NCI-H2107 (cell line): Measurements from ENCODE around the gene GET4.
"Not testable (repeated sequence)": the region's sequence is repeated elsewhere in the genome, so short reads cannot be mapped to it uniquely, and the experiment has no call there.

Experiments used
- DNase-seq: peaks from one replicate; lab custom pipeline; 2025; lab: John Stamatoyannopoulos, UW

Gene GET4

GRCh38 chr7:916291-916941 is 40.1 kb downstream of the GET4 start:
- DNase-seq = no peak

DNA sequence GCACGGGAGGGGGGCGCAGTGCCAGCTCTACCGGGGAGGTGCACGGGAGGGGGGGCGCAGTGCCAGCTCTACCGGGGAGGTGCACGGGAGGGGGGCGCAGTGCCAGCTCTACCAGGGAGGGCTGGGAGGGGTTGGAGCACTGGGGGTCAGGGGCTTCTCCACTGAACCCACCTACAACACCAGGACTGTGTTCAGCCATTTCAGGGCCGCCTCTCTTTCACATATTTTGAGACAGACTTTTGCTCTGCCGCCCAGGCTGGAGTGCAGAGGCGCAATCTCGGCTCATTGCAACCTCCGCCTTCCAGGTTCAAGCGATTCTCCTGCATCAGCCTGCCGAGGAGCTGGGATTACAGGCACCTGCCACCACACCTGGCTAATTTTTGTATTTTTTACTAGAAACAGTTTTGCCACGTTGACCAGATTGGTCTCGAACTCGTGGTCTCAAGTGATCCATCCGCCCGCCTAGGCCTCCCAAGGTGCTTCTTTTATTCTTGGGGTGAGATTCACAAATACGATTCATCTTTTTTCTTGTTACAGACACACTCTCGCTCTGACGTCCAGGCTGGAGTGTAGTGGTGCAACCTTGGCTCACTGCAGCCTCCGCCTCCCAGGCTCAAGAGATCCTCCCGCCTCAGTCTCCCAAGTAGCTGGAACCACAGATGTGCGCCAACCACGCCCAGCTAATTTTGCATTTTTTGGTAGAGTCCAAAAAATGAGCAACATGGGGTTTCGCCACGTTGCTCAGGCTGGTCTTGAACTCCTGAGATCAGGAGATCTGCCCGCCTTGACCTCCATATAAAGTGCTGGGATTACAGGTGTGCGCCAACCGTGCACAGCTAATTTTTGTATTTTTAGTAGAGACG is 41.1 kb downstream of the GET4 start:
- DNase-seq = no peak

GRCh38 chr7:918118-918425 is 41.7 kb downstream of the GET4 start:
- DNase-seq = no peak

GRCh38 chr7:918441-919113 is 42.2 kb downstream of the GET4 start:
- no peak for DNase-seq

GRCh38 chr7:919114-919442 is 42.7 kb downstream of the GET4 start:
- no peak for DNase-seq

GRCh38 chr7:919924-920341 is 43.6 kb downstream of the GET4 start:
- DNase-seq = no peak

DNA sequence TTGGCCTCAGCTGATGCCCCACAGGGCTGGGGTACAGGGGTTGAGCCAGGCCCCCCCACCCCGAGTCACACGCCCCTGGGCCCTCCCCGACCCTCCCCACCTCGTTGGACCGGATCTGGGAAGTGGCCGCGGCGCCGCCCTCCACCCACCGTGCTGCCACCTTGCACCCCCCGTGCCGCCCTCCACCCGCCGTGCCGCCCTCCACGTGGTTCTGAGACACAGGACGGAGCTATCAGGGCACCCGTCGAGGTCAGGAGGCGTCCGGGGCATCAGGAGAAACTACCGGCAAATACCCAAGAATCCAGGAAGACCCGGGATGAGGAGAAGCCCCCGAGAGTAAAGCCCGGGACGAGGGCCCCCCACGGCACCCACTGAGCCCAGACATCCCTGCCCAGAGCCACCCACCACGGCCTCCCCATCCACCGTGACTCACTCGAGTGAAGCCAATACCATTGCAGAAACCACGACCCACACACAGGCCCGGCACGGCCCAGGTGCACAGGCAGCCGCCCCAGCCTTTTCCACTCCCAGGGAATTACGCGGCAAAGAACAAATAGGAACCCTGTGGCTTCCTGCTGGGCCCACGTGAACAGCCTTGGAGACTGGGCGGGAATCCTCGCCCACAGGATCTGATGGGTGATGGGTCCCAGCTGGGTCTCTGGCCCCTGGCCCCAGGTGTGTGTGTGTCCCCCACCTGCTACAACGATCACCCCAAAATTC is 44.2 kb downstream of the GET4 start:
- DNase-seq = no peak

DNA sequence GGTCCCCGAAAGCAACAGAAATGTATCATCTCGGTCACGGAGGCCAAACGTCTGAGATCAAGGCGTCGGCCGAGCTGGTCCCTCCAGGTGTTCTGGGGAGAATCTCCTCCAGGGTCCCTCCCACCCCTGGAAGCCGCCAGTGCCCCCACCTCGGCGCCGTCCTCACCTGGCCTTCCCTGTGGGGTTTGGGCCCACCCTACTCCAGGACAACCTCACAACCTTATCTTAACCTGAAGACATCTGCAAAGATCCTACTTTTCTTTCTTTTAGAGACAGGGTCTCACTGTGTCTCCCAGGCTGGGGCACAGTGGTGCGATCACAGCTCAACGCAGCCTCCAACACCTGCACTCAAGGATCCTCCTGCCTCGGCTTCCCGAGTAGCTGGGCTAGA is 44.7 kb downstream of the GET4 start:
- DNase-seq = no peak

DNA sequence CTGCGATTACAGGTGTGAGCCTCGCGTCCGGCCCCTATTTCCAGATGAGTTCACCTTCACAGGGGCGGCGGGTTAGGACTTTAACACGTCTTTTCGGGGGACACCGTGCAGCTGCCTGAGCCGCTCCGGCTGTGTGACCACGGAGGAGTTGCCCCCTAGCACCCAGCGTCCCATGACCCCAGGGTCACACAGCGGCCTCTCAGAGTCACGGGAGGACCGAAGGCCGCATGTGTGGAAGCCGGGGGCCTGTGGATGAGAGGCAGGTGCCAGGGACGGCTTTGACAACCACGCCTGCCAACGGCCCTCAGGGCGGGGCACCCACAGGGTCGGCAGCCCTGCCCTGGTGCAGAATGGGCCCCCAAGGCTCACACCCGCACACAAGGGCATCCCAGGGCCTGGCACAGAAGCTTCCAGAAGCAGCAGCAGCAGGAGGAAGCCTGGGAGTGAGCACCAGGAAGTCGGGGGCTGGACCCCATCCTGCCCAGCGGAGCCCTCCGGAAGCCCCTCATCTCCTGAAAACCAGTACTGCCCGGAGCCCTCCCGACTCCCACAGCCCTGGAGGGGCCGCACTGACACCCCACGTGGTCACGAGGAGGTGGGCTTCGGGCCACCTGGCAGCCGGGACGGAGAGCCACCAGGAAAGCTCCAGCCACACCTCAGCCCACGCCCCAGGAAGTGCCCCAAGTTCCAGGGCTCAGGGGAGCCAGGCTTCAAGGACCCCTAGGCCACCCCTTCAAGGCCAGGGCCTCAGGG is 45.4 kb downstream of the GET4 start:
- no peak for DNase-seq

DNA sequence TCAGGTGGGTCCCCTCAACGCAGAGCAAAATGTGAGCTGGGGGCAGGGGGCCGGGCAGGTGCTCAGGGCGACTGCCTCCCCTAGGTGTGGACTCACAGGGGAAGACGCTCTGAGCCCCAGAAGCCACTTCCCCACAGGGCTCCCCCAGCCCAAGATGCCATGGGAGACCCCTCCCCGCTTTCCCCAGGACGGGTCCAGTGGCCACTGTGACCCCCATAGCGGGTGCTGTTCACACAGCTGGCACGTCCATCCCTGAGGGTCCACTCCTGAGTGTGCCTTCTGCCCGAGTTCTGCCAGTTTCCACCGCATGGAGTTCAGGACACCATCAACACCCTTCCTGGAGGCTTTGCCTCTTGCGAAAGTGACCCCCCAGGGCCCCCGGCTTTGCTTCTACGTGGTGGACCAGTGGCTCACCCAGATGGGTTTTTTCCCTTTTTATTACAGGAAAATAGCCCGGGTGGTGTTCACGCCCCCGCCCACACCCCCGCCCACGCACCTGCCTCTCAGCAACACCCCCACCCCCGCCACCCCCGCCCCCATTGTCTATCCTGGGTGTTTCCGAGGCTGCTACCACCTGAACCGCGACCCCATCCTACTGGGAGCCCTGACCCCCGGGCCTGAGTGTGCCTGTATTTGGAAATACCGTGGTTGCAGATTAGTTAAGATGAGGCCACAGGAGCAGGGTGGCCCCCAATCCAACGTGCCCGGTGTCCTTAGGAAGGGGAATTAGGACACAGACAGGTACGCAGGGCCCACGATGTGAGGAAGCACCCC is 46.2 kb downstream of the GET4 start:
- no peak for DNase-seq

GRCh38 chr7:923108-924041 is 47.0 kb downstream of the GET4 start:
- peak; percentile 27 for DNase-seq

- DNase-seq = not testable (repeated sequence)
Observed at GRCh38 chr7:924042-924441, 47.7 kb downstream of the GET4 start.

- DNase-seq = no peak
Observed at GRCh38 chr7:924541-925231, 48.3 kb downstream of the GET4 start.

DNA sequence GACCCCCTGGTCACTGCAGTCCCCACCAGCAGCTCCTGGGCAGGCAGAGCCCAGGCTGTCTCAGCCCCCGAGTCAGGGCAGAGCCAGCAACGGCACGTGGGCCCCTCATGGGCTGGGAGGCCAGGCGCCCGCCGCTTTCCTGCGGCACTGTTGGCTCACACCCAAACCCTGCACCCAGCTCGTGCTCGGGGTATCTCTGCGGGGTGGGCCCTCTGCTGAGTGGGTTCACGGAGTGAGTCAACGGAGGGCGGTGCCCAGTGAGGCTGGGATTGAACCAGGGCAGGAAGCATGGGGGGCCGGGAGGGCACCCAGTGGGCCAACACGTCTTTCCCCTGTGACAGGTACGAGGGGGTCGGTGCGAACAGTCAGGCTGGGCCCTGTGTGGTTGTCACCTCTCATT is 49.2 kb downstream of the GET4 start:
- no peak for DNase-seq

- DNase-seq = no peak
Observed at GRCh38 chr7:926061-927030, 50.0 kb downstream of the GET4 start.

DNA sequence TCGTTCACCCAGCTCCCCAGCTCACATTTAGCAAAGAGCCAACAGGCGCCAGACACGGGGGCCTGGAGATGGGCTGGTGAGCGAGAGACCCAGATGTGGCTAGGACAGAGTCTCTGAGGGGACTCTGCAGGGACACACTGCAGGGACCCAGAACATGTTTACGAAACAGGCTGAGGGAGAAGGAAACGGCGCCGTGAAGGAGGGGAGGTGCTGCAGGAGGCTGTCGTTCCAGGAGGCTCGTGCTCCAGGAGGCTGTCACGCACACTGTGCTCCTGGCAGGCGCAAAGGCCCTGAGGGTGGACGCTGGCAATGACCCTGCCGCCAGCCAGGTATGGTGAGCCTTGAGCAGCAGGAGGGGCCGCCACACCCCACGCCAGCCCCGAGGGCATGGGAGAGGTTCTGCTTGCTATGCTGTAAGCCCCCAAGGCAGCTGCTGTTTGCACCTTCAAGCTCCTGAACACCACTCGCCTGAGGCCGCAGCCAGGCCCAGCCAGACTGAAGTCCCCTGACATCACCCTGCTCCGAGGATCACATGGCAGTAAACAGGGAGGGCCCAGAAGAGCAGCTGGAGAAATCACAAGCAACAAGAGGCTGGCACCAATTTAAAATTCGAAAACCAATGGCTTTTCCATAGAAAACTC is 50.8 kb downstream of the GET4 start:
- DNase-seq = no peak

DNA sequence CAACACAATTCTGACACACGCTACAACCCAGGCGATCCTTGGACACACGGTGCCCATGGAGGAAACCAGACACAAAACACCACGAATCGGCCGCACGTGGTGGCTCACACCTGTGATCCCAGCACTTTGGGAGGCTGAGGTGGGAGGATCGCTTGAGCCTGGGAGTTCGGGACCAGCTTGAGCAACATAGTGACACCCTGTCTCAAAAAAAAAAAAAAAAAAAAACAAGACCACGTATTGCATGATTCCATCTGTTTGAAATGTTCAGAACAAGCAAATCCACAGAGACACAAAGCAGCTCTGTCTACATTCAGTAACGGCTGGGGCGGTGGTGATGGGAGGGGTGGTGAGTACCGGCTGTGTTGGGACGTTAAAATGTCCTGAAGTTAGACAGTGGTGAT is 53.0 kb downstream of the GET4 start:
- DNase-seq = no peak
